Left ventricle myocardium inferior (tissue), 1 donor: ENCODE data around the gene RAB31. TPM values are rescaled to one million over a fixed set of nuclear protein-coding genes. Genes with fewer than 3 reads are reported as not detected.

Experiments
- DNase-seq: peaks from one replicate; pipeline ENCODE4 v3.0.0-alpha.2; 2020
- H3K27ac ChIP-seq: fragments of 200-600 bp; replicated peaks from 2 replicates; pipeline ENCODE4 v1.8.0; 2021
- H3K27me3 ChIP-seq: fragments of 200-600 bp; 2 replicates; pipeline ENCODE4 v1.8.0; 2021; ENCODE audit warnings: low read depth
- H3K36me3 ChIP-seq: fragments of 200-600 bp; 2 replicates; pipeline ENCODE4 v1.8.0; 2021
- H3K4me1 ChIP-seq: fragments of 200-600 bp; 2 replicates; pipeline ENCODE4 v1.8.0; 2021
- H3K4me3 ChIP-seq: fragments of 200-600 bp; 2 replicates; pipeline ENCODE4 v1.8.0; 2021; ENCODE audit warnings: mild to moderate bottlenecking, moderate library complexity
- H3K9me3 ChIP-seq: fragments of 200-600 bp; replicated peaks from 2 replicates; pipeline ENCODE4 v1.8.0; 2021
- CTCF ChIP-seq: fragments of 200-600 bp; IDR thresholded peaks from 2 replicates; pipeline ENCODE4 v1.8.0; 2021; ENCODE audit warnings: antibody characterized with exemption, mild to moderate bottlenecking, borderline replicate concordance
- intact Hi-C: fragments of 100-400 bp; cut with micrococcal nuclease; formaldehyde crosslinking; loops from one replicate; pipeline ENCODE4 v1.11.0; 2022
- total RNA-seq: library from RNA; stranded (reverse); fragmentation: NEBNext Ultra II Directional; extraction: Animal tissue kit (Norgen Biotek cat#: 25700); gene quantifications from one replicate; pipeline ENCODE4 v1.2.1, GENCODE V29; 2021
- donor health status: DM: no; HTN: yes; CAD: no; lungs with severe emphysema.

RAB31 gene
- total RNA-seq, 1 donor from 2014 or later = 12.0 TPM

DNA sequence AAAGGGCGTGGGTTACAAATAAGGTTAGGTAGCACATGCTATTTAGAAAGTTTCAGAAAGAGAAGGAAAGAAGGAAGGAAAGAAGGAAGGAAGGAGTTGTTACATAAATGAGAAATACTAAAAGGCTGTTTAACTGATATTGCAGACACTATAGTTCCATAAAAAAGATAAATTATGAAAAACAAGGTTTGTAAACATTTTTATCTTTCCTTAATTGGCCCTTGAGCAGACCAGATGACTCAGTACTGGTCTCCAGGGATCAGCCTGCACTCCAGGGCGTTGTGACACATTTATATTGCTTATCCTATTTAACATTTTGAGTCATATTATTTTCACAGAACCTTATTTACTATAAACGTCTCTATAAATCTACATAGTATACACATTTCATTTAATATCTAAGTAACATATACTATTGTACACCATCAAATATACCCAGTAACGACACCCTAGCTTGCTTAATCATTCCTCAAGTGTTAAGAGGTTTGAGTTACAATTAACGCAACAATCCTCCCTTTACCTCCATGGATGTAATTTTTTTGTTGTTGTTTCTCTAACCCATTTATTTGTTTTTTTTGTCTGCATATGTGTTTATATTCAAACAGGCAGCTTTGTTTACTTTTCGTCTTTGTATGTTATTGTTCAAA is 2.8 kb upstream of the RAB31 start:
- no peak for TF ChIP-seq CTCF
- no peak overlapping the region for H3K27ac ChIP-seq
- no peak for DNase-seq
- no peaks in the 10 kb centered on the region for H3K36me3 ChIP-seq
- no peaks in the 10 kb centered on the region for H3K27me3 ChIP-seq
- peaks cover 17% of the 10 kb centered on the region for H3K4me1 ChIP-seq
- no peaks in the 10 kb centered on the region for H3K9me3 ChIP-seq
- no peak overlapping the region for H3K4me3 ChIP-seq
- intact Hi-C loops = no loop called here

GRCh38 chr18:9706081-9706935 is 1.8 kb upstream of the RAB31 start:
- intact Hi-C loops = no loop called here
- no peaks in the 10 kb centered on the region for H3K9me3 ChIP-seq
- no peak for DNase-seq
- H3K27me3 ChIP-seq = no peaks in the 10 kb centered on the region
- H3K36me3 ChIP-seq = no peaks in the 10 kb centered on the region
- TF ChIP-seq CTCF = no peak
- peaks cover 17% of the 10 kb centered on the region for H3K4me1 ChIP-seq
- no peak overlapping the region for H3K27ac ChIP-seq
- no peak overlapping the region for H3K4me3 ChIP-seq

DNA sequence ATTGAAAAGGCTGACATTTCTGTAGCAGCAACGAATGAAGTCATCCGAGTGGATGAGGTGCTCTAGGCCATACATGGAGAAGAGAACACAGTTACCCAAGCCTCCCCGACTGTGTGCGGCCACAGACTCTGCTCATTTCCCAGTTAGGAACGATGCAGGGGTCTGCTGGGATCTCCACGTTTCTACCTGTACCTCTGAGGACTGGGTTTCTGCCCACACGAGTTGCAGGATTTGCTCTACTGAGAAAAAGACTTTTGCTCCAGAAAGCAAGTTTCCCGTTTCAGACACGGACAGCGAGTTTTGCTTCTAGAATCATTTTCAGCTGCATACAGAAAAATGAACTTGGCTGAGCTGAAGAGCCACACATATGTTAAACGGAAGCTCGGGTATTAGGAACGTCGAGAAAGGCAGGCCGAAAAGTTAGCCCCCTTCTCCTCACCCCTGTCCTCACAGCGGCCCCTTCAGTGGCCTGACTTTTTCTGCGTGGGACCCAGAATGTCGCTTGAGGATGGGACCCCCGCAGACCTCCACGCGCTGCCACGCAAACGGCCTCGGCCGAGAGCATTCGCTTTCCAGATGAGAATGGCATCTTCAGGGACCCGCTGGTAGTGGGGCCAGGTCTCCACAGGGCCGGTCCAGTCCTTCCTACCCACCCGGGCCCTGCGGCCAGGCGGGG is 582 bp upstream of the RAB31 start:
- intact Hi-C loops = no loop called here
- peaks cover 22% of the 10 kb centered on the region for H3K4me1 ChIP-seq
- H3K27me3 ChIP-seq = no peaks in the 10 kb centered on the region
- H3K36me3 ChIP-seq = no peaks in the 10 kb centered on the region
- peak overlapping the region; percentile 86 for H3K27ac ChIP-seq
- no peak for TF ChIP-seq CTCF
- no peaks in the 10 kb centered on the region for H3K9me3 ChIP-seq
- H3K4me3 ChIP-seq = peak overlapping the region; percentile 84
- no peak for DNase-seq

DNA sequence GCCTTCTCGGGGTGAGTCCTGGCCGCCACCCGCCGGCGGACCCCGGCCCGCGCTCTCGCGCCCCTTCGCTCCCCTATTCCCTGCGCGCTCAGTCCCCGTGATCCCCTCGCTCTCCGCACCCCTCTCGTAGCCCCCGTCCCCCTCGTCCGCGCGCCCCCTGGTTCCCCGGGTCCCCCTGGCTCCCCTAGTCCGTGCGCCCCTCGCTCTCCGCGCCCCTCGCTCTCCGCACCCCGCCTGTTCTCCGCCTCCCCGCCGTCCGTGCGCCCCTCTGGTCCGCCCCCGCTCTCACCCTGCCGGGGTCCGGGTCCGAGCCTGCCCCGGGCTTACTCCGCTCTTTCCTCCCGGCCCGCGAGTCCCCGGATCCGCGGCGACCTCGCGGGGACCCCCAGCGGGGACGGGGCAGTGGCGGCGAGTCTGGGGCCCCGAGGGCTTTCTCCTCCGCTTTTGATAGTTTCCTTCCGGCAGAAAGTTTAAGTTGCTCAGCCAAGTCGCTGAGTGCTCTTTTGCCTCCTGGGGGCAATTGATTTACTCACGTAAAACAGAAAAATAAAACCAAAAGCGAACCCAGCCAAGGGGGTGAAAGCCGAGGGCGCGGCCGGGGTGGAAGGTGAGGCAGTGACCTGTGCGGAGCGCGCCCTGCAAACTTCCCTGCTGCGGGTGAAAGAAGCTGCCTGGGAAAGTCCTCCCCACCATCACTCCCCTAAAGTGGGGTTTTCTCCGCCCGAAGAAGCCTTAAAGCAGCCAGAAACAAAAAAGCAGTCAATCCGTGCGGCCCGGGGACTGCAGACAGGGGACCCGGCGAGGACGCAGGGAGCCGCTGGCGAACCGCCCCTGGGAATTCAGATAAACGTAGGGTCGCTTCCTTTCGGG is 568 bp downstream of the RAB31 start:
- no peaks in the 10 kb centered on the region for H3K36me3 ChIP-seq

More for the DNA sequence above, 568 bp downstream of the RAB31 start:
- DNase-seq = peak; percentile 25
- H3K27me3 ChIP-seq = no peaks in the 10 kb centered on the region
- H3K4me3 ChIP-seq = peak overlapping the region; percentile 84
- intact Hi-C loops = no loop called here
- TF ChIP-seq CTCF = no peak
- H3K9me3 ChIP-seq = no peaks in the 10 kb centered on the region
- peaks cover 25% of the 10 kb centered on the region for H3K4me1 ChIP-seq
- peak overlapping the region; percentile 86 for H3K27ac ChIP-seq
